HepG2 (cell line): ENCODE results near the gene CAT. TPM values are rescaled to one million over a fixed set of nuclear protein-coding genes. Genes with fewer than 3 reads are reported as not detected.

ENCODE experiments used
- AGO1 ChIP-seq: fragments of 200-400 bp; formaldehyde crosslinking; IDR thresholded peaks from 2 replicates; pipeline ENCODE4 v1.6.1; 2017; ENCODE audit warnings: mild to moderate bottlenecking, low read depth, low read length, moderate library complexity; ENCODE audit not compliant: poor library complexity, severe bottlenecking
- EP300 ChIP-seq, 3 experiments: sonication (generic) in 1 of 3; formaldehyde crosslinking in 1 of 3; IDR thresholded peaks; 2 replicates each; pipeline versions ENCODE4 v1.5.1 to v1.6.1; 2011 to 2020; ENCODE audit warnings: low read depth in 2 of 3, low read length in 2 of 3, borderline replicate concordance in 1 of 3, improper control_type of control experiment in 1 of 3, mild to moderate bottlenecking in 1 of 3, missing genetic modification reagents in 1 of 3, moderate library complexity in 1 of 3
- ETV6 ChIP-seq: sonication (generic); formaldehyde crosslinking; conservative IDR thresholded peaks from 2 replicates; pipeline ENCODE4 v1.4.0; 2020; ENCODE audit warnings: missing genetic modification reagents
- FOXO1 ChIP-seq: sonication (generic); formaldehyde crosslinking; IDR thresholded peaks from 2 replicates; pipeline ENCODE4 v1.4.0; 2020; ENCODE audit warnings: missing genetic modification reagents
- GATAD2A ChIP-seq: IDR thresholded peaks from 2 replicates; pipeline ENCODE4 v1.6.1; 2016
- KMT2A ChIP-seq: sonication (generic); formaldehyde crosslinking; IDR thresholded peaks from 2 replicates; pipeline ENCODE4 v1.4.0; 2020; ENCODE audit warnings: missing genetic modification reagents
- NBN ChIP-seq: fragments of 450-650 bp; conservative IDR thresholded peaks from 2 replicates; pipeline ENCODE4 v1.6.1; 2017
- PAF1 ChIP-seq: IDR thresholded peaks from 2 replicates; pipeline ENCODE4 v1.6.1; 2016; ENCODE audit warnings: missing genetic modification reagents, missing compliant biosample characterization
- RXRB ChIP-seq: IDR thresholded peaks from 2 replicates; pipeline ENCODE4 v1.6.1; 2016; ENCODE audit warnings: borderline replicate concordance, missing genetic modification reagents, missing compliant biosample characterization
- SNAPC2 ChIP-seq: sonication (generic); formaldehyde crosslinking; IDR thresholded peaks from 2 replicates; pipeline ENCODE4 v1.8.1; 2022; ENCODE audit warnings: mild to moderate bottlenecking, missing genetic modification reagents
- SRSF9 ChIP-seq: fragments of 200-400 bp; formaldehyde crosslinking; IDR thresholded peaks from 2 replicates; pipeline ENCODE4 v1.6.1; 2018; ENCODE audit warnings: borderline replicate concordance, mild to moderate bottlenecking, low read depth, low read length; ENCODE audit not compliant: insufficient read depth, poor library complexity, severe bottlenecking
- ZBTB20 ChIP-seq: sonication (generic); formaldehyde crosslinking; IDR thresholded peaks from 2 replicates; pipeline ENCODE4 v1.8.1; 2023; ENCODE audit warnings: missing genetic modification reagents, low read depth, mild to moderate bottlenecking, borderline replicate concordance
- ZNF101 ChIP-seq: sonication (generic); formaldehyde crosslinking; IDR thresholded peaks from 2 replicates; pipeline ENCODE4 v1.4.0; 2020; ENCODE audit warnings: mild to moderate bottlenecking, low read depth, missing genetic modification reagents, borderline replicate concordance
- ZSCAN29 ChIP-seq: sonication (generic); formaldehyde crosslinking; conservative IDR thresholded peaks from 2 replicates; pipeline ENCODE4 v1.4.0; 2020; ENCODE audit warnings: mild to moderate bottlenecking, missing genetic modification reagents
- polyA plus RNA-seq, 8 experiments: library from polyadenylated mRNA; depleted of rRNA in 3 of 8; stranded (reverse) in 7 of 8; unstranded in 1 of 8; fragments of >200 nt; fragmentation: Illumina TruSeq in 4 of 8; extraction: Trizol in 4 of 8; gene quantifications; 2 replicates each; pipeline versions ENCODE4 v1.2.1 to v1.2.3, GENCODE V29; 2011 to 2016; ENCODE audit warnings: low read depth in 4 of 8, missing spikeins in 1 of 8, mixed read lengths in 1 of 8; ENCODE audit not compliant: insufficient read depth in 1 of 8
- total RNA-seq, 5 experiments: library from RNA; depleted of rRNA; stranded (reverse); fragments of >200 nt; fragmentation: Illumina TruSeq; extraction: Trizol; gene quantifications; 2 replicates each; pipeline ENCODE4 v1.2.3, GENCODE V29; 2016; ENCODE audit warnings: low read depth in 1 of 5
- TF ChIP-seq, protein P1 (sequence below): sonication (generic); formaldehyde crosslinking; IDR thresholded peaks from 2 replicates; pipeline ENCODE4 v1.4.0; 2020; ENCODE audit warnings: missing genetic modification reagents
- TF ChIP-seq, protein P2 (sequence below): sonication (generic); formaldehyde crosslinking; IDR thresholded peaks from 2 replicates; pipeline ENCODE4 v1.5.0; 2020; ENCODE audit warnings: mild to moderate bottlenecking, missing genetic modification reagents
- TF ChIP-seq, protein P3 (sequence below): sonication (generic); formaldehyde crosslinking; conservative IDR thresholded peaks from 2 replicates; pipeline ENCODE4 v1.4.0; 2020; ENCODE audit warnings: missing genetic modification reagents
- TF ChIP-seq, protein P4 (sequence below): sonication (generic); formaldehyde crosslinking; IDR thresholded peaks from 2 replicates; pipeline ENCODE4 v1.5.1; 2020; ENCODE audit warnings: missing genetic modification reagents, mild to moderate bottlenecking, borderline replicate concordance
- TF ChIP-seq, protein P5 (sequence below): sonication (generic); IDR thresholded peaks from 2 replicates; pipeline ENCODE4 v1.6.1; 2016; ENCODE audit warnings: low read depth, borderline replicate concordance

CAT gene
- total and polyA plus RNA-seq, 2 of the 13 experiments (the other 11 are each of a cell fraction or from before 2014, with no cell fraction given) = 107 to 136 TPM

DNA sequence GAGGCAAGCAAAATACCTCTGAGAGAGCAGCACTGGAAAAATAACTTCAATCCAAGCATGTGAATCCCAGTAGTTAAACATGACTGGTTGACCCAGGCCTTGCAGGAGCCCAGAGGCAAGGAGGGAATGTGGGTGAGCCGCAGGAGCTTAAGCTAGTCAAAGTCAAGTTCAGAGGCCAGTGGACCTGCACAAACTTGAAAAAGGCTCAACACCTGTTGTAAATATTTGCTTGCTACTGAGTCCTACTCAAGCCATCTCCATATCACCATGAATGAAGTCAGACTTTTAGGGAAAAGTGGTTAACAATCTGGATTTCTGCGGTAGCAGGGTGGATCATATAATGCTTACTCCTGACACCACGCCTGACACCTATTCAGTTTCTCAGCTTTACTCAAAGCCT is 4.8 kb upstream of the CAT start (continued):
- TF ChIP-seq SRSF9 (no peak), RXRB (CRISPR knock-in tag) (peak; percentile 89), ETV6 (CRISPR knock-in tag) (no peak), ZNF101 (CRISPR knock-in tag) (no peak), GATAD2A (peak; percentile 49; the same call in 1 of the 2 replicates), PAF1 (CRISPR knock-in tag) (no peak), EP300 (IDR thresholded peaks at IDR 0.05; ENCODE audit: low read depth in 2 of 2, low read length in 2 of 2) (peak in 1 of 2 experiments; percentile 22; a peak in 1 of 4 replicates), EP300 (CRISPR knock-in tag; IDR thresholded peaks at IDR 0.05; ENCODE audit: borderline replicate concordance) (peak; percentile 24; the same call in 1 of the 2 replicates), KMT2A (CRISPR knock-in tag) (no peak), FOXO1 (CRISPR knock-in tag) (0 out of 2 replicates have a peak, but pooled peaks have one; percentile 55), SNAPC2 (CRISPR knock-in tag) (no peak), ZSCAN29 (CRISPR knock-in tag) (0 out of 2 replicates have a peak, but pooled peaks have one; percentile 34), AGO1 (no peak), NBN (no peak), ZBTB20 (CRISPR knock-in tag) (no peak)
- TF ChIP-seq, protein P1, sequence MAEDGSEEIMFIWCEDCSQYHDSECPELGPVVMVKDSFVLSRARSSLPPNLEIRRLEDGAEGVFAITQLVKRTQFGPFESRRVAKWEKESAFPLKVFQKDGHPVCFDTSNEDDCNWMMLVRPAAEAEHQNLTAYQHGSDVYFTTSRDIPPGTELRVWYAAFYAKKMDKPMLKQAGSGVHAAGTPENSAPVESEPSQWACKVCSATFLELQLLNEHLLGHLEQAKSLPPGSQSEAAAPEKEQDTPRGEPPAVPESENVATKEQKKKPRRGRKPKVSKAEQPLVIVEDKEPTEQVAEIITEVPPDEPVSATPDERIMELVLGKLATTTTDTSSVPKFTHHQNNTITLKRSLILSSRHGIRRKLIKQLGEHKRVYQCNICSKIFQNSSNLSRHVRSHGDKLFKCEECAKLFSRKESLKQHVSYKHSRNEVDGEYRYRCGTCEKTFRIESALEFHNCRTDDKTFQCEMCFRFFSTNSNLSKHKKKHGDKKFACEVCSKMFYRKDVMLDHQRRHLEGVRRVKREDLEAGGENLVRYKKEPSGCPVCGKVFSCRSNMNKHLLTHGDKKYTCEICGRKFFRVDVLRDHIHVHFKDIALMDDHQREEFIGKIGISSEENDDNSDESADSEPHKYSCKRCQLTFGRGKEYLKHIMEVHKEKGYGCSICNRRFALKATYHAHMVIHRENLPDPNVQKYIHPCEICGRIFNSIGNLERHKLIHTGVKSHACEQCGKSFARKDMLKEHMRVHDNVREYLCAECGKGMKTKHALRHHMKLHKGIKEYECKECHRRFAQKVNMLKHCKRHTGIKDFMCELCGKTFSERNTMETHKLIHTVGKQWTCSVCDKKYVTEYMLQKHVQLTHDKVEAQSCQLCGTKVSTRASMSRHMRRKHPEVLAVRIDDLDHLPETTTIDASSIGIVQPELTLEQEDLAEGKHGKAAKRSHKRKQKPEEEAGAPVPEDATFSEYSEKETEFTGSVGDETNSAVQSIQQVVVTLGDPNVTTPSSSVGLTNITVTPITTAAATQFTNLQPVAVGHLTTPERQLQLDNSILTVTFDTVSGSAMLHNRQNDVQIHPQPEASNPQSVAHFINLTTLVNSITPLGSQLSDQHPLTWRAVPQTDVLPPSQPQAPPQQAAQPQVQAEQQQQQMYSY (CRISPR knock-in tag) = no peak
- TF ChIP-seq, protein P2, sequence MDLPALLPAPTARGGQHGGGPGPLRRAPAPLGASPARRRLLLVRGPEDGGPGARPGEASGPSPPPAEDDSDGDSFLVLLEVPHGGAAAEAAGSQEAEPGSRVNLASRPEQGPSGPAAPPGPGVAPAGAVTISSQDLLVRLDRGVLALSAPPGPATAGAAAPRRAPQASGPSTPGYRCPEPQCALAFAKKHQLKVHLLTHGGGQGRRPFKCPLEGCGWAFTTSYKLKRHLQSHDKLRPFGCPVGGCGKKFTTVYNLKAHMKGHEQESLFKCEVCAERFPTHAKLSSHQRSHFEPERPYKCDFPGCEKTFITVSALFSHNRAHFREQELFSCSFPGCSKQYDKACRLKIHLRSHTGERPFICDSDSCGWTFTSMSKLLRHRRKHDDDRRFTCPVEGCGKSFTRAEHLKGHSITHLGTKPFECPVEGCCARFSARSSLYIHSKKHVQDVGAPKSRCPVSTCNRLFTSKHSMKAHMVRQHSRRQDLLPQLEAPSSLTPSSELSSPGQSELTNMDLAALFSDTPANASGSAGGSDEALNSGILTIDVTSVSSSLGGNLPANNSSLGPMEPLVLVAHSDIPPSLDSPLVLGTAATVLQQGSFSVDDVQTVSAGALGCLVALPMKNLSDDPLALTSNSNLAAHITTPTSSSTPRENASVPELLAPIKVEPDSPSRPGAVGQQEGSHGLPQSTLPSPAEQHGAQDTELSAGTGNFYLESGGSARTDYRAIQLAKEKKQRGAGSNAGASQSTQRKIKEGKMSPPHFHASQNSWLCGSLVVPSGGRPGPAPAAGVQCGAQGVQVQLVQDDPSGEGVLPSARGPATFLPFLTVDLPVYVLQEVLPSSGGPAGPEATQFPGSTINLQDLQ (CRISPR knock-in tag) = no peak
- TF ChIP-seq, protein P3, sequence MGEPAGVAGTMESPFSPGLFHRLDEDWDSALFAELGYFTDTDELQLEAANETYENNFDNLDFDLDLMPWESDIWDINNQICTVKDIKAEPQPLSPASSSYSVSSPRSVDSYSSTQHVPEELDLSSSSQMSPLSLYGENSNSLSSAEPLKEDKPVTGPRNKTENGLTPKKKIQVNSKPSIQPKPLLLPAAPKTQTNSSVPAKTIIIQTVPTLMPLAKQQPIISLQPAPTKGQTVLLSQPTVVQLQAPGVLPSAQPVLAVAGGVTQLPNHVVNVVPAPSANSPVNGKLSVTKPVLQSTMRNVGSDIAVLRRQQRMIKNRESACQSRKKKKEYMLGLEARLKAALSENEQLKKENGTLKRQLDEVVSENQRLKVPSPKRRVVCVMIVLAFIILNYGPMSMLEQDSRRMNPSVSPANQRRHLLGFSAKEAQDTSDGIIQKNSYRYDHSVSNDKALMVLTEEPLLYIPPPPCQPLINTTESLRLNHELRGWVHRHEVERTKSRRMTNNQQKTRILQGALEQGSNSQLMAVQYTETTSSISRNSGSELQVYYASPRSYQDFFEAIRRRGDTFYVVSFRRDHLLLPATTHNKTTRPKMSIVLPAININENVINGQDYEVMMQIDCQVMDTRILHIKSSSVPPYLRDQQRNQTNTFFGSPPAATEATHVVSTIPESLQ (CRISPR knock-in tag) = no peak
- TF ChIP-seq, protein P4, sequence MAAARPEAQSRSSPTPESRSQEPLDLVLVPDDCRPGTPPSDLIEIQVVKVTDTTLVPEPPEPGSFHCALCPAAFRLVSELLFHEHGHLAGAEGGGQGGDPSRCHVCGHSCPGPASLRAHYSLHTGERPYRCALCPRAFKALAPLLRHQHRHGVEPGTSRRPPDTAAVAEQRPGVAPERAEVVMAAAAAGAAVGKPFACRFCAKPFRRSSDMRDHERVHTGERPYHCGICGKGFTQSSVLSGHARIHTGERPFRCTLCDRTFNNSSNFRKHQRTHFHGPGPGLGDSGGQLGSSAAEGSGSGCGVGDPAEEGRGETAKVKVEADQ = no peak
- TF ChIP-seq, protein P5, sequence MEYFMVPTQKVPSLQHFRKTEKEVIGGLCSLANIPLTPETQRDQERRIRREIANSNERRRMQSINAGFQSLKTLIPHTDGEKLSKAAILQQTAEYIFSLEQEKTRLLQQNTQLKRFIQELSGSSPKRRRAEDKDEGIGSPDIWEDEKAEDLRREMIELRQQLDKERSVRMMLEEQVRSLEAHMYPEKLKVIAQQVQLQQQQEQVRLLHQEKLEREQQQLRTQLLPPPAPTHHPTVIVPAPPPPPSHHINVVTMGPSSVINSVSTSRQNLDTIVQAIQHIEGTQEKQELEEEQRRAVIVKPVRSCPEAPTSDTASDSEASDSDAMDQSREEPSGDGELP = peak; percentile 46; the same call in 1 of the 2 replicates
